ENCODE data around the gene CRYAB.
"Not testable (repeated sequence)": the region's sequence is repeated elsewhere in the genome, so short reads cannot be mapped to it uniquely, and the experiment has no call there.

The CRYAB gene

DNA sequence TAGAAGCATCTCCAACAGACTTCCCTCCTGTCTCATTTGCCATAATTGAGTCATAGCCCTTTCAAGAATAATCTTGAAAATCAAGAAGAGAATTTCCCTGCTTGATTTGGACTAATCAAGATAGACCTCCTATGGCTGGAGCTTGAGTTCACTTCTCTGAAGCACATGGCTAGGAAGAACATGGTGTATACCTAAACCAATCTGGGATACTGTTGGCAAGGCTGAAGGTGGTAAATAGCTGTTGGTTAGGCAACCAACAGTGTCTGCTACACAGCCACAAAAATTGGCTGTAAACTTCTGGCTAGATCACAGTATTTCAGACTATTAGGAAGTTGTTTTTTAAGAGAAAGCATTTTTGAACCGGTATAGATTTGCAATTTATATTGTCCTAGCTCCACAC, 4.9 kb downstream of the CRYAB start:
- no peak for FAIRE-seq

DNA sequence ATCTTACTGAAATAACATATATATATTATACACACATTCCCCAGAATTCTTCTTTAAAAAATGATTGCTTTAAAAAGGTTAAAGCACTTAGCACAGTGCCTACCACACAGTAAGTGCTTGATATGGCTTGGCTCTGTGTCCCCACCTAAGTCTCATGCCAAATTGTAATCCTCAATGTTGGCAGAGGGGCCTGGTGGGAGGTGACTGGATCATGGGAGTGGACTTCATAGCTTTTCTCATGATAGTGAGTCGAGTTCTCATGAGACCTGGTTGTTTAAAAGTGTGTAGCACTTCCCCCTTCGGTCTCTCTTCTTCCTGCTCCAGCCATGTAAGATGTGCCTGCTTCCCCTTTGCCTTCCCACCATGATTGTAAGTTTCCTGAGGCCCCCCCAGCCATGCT, 6.2 kb downstream of the CRYAB start:
- no peak for FAIRE-seq

DNA sequence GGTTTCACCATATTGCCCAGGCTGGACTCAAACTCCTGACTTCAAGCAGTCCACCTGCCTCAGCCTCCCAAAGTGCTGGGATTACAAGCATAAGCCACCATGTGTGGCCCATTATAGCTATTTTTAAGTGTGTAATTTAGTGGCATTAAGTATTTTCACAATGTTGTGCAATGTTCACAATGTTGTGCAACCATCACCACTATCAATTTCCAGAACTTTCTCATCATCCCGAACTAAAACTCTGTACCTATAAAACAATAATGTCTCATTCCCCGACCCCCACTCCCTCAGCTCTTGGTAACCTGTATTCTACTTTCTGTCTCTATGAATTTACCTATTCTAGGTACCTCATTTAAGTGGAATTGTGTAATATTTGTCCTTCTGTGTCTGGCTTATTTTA, 24.7 kb downstream of the CRYAB start:
- no peak for FAIRE-seq

DNA sequence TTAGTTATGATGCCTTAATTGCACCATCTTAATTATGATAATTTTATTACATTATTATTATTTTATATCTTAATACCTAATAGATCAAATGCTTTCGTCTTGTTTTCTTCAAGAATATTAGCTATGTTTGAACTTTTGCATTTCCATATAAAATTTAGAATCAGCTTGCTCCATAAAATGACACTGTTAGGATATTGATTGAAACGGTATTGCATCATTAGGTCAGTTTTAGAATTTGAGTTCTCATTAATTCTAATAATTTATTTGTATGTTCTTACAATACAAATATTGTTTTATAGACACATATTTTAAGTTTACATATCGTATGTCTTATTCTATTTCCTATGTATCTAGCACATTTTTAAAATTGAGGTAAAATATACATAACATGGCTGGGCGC, 25.5 kb downstream of the CRYAB start:
- FAIRE-seq: no peak

DNA sequence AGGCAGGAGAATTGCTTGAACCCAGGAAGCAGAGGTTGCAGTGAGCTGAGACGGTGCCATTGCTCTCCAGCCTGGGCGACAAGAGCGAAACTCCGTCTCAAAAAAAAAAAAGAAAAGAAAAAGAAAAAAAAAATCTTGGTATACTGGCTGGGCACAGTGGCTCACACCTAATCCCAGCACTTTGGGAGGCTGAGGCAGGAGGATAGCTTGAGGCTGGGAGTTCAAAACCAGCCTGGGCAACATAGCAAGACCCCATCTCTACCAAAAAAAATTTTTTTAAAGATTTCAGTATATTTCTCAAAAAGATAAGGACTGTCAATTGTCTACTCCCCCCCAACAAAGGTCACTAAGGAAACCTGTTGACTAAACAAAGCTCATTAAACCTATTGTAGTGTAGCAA, 26.5 kb downstream of the CRYAB start:
- not testable (repeated sequence) for FAIRE-seq

DNA sequence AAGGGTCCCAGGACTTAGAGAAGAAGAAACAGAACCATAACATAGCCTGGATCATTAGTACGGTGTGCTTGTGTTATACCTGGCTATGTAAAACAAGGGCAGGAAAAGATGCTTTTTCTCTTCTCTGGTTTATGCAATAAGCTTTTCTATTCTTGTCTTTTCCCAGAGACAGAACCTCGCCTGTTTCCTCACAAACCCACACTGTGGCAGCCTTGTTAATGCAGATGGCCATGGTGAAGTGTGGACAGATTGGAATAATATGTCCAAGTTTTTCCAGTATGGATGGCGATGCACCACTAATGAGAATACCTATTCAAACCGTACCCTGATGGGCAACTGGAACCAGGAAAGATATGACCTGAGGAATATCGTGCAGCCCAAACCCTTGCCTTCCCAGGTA, 29.4 kb downstream of the CRYAB start:
- FAIRE-seq: no peak

DNA sequence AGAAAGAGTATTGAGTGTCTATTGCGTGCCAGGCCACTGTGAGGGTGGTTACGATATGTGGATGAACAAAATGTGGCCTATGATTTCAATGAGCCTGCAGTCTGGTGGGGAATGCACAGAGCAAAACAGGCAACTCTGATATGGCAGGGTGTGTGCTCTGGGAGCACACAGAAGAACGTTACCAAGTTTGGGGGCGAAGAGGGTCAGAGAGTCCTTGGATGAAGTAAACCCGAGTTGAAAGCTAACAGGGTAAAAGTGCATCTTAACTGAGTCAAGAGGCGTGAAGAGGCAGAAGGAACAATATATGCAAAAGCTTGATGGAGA, 32.0 kb downstream of the CRYAB start:
- FAIRE-seq: no peak

DNA sequence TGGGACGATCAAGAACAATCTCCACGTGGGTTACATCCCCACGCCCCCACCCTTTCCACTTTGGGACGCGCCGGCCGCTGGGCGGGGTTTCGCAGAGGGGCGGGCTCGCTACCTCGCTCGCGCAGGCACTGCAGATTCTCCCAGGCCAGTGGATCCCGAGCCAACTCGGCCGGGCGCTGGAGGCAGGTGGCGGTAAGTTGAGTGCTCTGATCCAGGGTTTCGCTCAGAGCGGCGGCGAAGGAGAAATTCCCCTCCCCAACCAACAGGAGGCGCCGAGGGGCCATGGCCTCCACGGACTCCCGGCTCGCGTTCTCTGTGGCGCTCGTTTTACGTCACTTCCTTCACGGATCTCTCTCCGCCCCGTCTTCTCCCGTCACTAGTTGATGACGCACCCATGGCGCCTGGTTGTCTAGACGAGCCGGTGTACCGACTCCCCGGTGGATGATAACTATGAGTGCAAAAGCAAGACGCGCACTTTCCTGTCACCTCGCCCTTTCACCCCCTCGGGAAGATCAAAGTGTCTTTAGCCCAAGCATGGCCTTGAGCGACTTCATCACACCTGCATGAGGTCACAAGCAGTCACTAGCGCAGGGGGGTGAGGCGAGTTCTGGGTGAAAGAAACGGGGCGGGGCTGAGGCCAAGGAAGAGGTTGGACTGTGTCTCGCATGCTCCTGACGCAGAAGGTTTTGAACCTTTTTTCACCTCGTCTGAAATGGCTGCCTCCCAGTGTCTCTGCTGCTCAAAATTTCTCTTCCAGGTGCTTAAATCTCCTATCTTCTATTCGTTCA, 32.5 kb downstream of the CRYAB start, which contains the start of the genes CFAP68 and FDXACB1:
TSS of gene CFAP68 (plus strand) at position 693 of the 788 bp plus-strand sequence. CDS start at position 713, 20 bp downstream.
TSS of gene FDXACB1 (minus strand) at position 317 of the 788 bp plus-strand sequence. CDS start at position 284, 33 bp downstream.
- peak; percentile 52 for FAIRE-seq

DNA sequence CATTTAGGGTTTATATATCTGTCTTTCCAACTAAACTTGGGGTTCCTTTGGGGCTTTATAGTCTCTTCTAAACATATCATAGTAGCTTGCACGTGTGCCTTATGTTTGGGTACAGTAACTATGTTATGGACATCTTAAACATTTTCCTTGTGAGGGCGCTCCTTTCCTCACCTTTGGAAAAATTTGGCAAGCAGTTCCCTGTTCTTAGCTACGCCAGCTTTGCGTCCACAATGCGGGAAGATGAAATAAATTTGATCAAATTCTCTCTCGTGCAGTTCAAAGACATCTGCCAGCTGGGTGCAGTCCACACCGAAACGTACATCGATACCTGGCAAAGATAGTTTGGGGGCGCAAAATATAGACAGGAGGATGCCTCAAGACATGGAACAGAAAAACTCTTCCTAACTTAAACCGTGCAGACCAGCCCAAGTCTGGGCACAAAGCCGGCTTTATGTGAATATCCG, 33.2 kb downstream of the CRYAB start:
- FAIRE-seq: no peak

DNA sequence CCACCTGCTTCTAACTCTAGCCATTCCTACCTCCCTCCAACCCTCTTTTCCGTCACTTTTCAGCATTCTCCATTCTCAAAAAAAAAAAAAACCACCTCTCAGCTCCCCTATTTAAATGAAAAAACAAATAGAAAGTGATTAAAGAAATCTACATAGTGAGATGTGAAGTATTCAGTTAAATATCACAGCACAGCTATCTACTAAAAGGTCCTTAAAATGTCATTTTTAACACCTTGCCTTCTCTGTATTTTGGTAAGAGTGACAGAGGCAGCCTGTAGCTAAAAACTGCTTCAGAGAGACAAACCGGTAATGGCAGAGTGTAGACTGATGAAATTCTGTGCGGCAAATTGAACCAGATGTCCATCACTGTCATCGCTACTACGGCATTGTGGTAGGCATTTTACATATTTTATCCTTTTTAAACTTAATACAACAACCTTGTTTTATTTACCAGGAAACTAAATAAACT, 39.8 kb downstream of the CRYAB start:
- FAIRE-seq: no peak

DNA sequence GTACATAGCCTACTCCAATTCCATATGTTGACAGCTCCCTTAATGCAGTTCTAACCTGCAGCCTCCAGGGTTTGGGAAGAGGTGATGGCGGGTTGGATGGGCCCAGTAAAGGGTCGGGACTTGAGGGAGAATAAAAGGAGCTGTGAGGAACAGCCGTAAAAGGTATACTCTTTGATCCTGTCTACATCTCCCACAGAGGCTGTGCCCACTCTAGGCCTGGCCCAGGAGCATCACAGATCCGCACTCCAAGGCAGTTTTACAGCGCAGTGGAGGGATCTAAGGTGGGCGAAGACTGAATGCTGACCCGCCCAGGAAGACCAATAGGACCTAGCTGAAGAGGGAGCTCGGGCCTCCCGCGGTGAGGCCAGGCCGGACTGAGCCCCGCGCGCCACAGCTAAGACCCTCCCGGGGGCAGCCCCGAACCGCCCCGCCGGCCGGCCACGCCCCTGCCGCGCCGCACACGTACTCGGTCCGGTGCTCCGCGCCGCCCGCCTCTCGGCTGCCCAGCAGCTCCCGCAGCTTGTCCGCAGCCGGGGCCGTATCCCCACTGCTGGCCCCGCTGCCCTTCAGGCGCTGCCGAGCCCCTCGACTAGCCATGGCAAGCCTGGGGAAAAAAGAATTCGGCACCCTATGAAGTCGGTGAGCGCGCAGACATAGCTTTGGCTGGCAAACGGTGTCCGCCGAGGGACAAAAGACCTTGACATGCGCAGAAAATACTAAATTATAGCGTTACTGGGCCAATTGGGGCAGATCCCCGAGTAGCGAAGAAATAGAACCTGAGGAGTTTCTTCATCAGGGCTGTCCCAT, 40.5 kb downstream of the CRYAB start, which contains the start of gene ALG9:
TSS of gene ALG9 (minus strand) at position 696 of the 807 bp plus-strand sequence. CDS start at position 597, 99 bp downstream.
- no peak for FAIRE-seq

DNA sequence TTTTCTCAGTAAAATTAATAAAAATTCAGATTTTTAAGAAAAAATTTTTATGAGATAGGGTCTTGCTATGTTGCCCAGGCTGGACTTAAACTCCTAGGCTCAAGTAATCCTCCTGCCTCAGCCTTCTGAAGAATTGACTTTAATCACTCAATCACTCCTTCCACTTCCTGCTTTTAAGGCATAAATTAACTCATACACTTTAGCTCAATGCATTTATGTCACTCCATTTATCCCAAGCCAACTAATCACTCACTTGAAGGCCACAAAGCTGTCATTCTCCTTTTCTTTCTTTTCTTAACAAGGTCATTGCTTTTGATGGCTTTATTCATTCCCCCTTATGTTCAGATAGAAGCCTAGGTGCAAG, 41.1 kb downstream of the CRYAB start:
- no peak for FAIRE-seq

DNA sequence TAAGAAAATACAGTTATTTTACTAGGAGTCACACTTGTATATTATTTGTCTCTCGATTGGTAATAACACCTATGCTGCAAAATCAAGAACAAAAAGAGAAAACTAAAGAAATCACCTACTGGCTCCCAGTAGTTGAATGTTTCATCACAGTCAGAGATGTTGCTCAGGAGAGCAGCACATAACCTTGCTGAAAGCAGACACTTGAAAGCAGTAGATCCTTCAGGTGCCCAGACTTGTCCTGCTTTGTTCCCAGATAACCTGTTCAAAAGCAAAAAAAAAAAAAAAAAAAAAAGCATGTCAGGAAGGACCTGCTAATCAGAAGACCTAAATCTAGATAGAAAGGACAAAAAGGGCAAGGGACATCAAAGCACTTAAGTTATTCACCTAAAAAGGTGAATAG, 41.5 kb downstream of the CRYAB start:
- no peak for FAIRE-seq

DNA sequence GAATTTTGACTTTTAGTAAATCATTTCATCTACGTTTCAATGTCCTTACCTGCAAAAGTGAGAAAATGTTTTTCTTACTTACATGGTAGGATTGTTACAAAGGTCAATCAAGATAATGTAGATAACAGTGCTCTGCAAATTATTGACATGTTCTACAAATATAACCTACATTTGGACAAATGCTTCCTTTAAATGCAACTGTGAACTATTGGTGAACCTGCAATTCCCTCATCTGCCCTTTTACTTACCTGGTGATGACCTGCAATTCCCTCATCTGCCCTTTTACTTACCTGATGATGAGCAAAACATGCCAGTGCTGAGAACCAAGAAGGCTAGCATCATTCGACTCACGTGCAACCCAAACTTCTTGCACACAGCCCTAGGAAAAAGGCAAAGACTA, 51.3 kb downstream of the CRYAB start:
- FAIRE-seq: no peak
